K562 (cell line): ENCODE data around the gene POLR2C. TPM values are rescaled to one million over a fixed set of nuclear protein-coding genes. Genes with fewer than 3 reads are reported as not detected.

ENCODE experiments used
- GATAD2B ChIP-seq: fragments of 450-650 bp; IDR thresholded peaks from 2 replicates; pipeline ENCODE4 v1.6.1; 2017; ENCODE audit warnings: mild to moderate bottlenecking, borderline replicate concordance
- L3MBTL2 ChIP-seq: fragments of 450-650 bp; IDR thresholded peaks from 2 replicates; pipeline ENCODE4 v1.6.1; 2016; ENCODE audit warnings: mild to moderate bottlenecking, moderate library complexity
- MAFK ChIP-seq: IDR thresholded peaks from 2 replicates; pipeline ENCODE4 v1.6.1; 2011; ENCODE audit warnings: low read length, improper control_type of control experiment
- NRF1 ChIP-seq, 2 experiments: fragments of 450-650 bp; IDR thresholded peaks in 1 of 2; conservative IDR thresholded peaks in 1 of 2; 2 replicates each; pipeline ENCODE4 v1.6.1; 2014; ENCODE audit warnings: mild to moderate bottlenecking in 2 of 2
- RBFOX2 ChIP-seq: fragments of 200-400 bp; formaldehyde crosslinking; IDR thresholded peaks from 2 replicates; pipeline ENCODE4 v1.6.1; 2017; ENCODE audit warnings: low read depth, mild to moderate bottlenecking, low read length, moderate library complexity
- ZNF146 ChIP-seq: IDR thresholded peaks from one replicate; pipeline ENCODE4 v1.6.1; 2018; ENCODE audit warnings: missing compliant biosample characterization; ENCODE audit not compliant: unreplicated experiment
- ZNF263 ChIP-seq: sonication (generic); formaldehyde crosslinking; IDR thresholded peaks from 2 replicates; pipeline ENCODE4 v1.8.0; 2022; ENCODE audit warnings: mild to moderate bottlenecking, missing genetic modification reagents, borderline replicate concordance
- polyA plus RNA-seq, 8 experiments: library from polyadenylated mRNA; depleted of rRNA in 4 of 8; stranded (reverse) in 5 of 8; unstranded in 3 of 8; fragments of >200 nt; fragmentation: Nextera tagmentation in 2 of 8; fragmentation: Illumina TruSeq in 1 of 8; extraction: Ambion mirVana in 2 of 8; extraction: Trizol in 1 of 8; gene quantifications; 2 replicates each; pipeline versions ENCODE4 v1.2.1 to v1.2.3, GENCODE V29; 2011 to 2014; ENCODE audit warnings: inconsistent platforms in 1 of 8, missing spikeins in 1 of 8
- total RNA-seq, 7 experiments: library from RNA; depleted of rRNA in 6 of 7; stranded (reverse); fragments of >200 nt in 6 of 7; fragmentation: Illumina TruSeq in 2 of 7; extraction: Trizol in 2 of 7; gene quantifications; 2 replicates each; pipeline versions ENCODE4 v1.2.1 to v1.2.3, GENCODE V29; 2011 to 2021; ENCODE audit warnings: low replicate concordance in 1 of 7
- TF ChIP-seq, protein P1 (sequence below): fragments of 450-650 bp; IDR thresholded peaks from 2 replicates; pipeline ENCODE4 v1.7.1; 2018; ENCODE audit warnings: mild to moderate bottlenecking, low read depth; ENCODE audit not compliant: partially characterized antibody
- TF ChIP-seq, protein P2 (sequence below): conservative IDR thresholded peaks from 2 replicates; pipeline ENCODE4 v1.6.1; 2011; ENCODE audit warnings: low read depth, mild to moderate bottlenecking, low read length; ENCODE audit not compliant: control insufficient read depth
- TF ChIP-seq, protein P3 (sequence below): fragments of 250-450 bp; sonication (Bioruptor Pico); IDR thresholded peaks from 2 replicates; pipeline ENCODE4 v1.4.0; 2020; ENCODE audit warnings: mild to moderate bottlenecking
- TF ChIP-seq, protein P4 (sequence below): sonication (generic); formaldehyde crosslinking; IDR thresholded peaks from 2 replicates; pipeline ENCODE4 v1.8.0; 2022; ENCODE audit warnings: mild to moderate bottlenecking, missing genetic modification reagents

The POLR2C gene
- total and polyA plus RNA-seq, 9 of the 15 experiments (the other 6 are each of a cell fraction or from before 2014, with no cell fraction given), result 70.3 to 163 (median 92.3) TPM

DNA sequence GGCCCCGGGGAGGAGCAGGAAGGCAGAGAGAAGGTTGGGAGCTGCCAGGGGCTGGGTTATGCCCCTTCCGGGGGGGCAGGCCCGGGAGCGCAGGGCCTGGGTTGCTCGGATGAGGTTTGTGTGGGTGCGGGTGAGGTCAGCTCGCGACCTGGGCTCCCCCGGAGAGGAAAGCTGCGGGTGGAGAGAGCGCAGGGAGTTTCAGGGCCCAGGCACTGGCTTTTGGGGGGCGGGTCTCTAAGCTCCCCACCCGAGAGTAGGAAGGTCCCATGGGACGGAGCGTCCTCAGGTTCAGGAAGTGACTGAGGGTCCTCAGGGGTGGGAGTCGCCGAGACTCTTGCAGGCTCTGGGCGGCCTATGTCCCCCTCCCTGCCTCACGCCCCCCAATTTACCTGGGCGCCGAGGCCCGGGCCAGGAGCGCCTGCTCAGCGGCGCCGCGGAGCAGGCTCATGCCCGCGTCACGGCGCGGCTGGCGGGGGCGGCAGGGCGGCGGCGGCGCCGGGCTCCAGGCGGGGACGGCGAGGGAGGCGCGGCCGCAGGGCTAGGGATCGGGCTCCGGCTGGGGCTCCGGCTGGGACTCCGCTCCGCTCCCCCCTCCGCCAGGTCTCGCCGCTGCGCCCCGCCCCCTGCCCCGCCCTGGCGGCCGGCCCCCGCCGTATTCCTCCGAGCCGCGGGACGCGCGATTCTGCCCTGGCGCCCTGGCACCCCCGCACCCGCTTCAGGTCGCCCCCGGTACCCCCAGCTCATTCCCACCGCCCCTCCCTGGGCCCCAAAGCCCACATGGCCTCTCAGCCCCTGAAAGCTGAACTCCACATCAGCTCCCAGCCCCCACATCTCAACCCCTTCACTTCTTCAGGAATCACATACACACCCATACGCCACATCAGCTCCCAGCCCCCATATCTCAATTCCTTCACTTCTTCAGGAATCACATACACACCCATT, 23.7 kb downstream of the POLR2C start, which contains the start of gene DOK4 (continued):
- TF ChIP-seq, protein P1, sequence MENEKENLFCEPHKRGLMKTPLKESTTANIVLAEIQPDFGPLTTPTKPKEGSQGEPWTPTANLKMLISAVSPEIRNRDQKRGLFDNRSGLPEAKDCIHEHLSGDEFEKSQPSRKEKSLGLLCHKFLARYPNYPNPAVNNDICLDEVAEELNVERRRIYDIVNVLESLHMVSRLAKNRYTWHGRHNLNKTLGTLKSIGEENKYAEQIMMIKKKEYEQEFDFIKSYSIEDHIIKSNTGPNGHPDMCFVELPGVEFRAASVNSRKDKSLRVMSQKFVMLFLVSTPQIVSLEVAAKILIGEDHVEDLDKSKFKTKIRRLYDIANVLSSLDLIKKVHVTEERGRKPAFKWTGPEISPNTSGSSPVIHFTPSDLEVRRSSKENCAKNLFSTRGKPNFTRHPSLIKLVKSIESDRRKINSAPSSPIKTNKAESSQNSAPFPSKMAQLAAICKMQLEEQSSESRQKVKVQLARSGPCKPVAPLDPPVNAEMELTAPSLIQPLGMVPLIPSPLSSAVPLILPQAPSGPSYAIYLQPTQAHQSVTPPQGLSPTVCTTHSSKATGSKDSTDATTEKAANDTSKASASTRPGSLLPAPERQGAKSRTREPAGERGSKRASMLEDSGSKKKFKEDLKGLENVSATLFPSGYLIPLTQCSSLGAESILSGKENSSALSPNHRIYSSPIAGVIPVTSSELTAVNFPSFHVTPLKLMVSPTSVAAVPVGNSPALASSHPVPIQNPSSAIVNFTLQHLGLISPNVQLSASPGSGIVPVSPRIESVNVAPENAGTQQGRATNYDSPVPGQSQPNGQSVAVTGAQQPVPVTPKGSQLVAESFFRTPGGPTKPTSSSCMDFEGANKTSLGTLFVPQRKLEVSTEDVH, result no peak
- TF ChIP-seq, protein P2, sequence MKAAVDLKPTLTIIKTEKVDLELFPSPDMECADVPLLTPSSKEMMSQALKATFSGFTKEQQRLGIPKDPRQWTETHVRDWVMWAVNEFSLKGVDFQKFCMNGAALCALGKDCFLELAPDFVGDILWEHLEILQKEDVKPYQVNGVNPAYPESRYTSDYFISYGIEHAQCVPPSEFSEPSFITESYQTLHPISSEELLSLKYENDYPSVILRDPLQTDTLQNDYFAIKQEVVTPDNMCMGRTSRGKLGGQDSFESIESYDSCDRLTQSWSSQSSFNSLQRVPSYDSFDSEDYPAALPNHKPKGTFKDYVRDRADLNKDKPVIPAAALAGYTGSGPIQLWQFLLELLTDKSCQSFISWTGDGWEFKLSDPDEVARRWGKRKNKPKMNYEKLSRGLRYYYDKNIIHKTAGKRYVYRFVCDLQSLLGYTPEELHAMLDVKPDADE, result 0 out of 2 replicates have a peak, but pooled peaks have one; percentile 35
- peak; percentile 50; the same call in 1 of the 2 replicates for TF ChIP-seq ZNF263
- TF ChIP-seq, protein P3, sequence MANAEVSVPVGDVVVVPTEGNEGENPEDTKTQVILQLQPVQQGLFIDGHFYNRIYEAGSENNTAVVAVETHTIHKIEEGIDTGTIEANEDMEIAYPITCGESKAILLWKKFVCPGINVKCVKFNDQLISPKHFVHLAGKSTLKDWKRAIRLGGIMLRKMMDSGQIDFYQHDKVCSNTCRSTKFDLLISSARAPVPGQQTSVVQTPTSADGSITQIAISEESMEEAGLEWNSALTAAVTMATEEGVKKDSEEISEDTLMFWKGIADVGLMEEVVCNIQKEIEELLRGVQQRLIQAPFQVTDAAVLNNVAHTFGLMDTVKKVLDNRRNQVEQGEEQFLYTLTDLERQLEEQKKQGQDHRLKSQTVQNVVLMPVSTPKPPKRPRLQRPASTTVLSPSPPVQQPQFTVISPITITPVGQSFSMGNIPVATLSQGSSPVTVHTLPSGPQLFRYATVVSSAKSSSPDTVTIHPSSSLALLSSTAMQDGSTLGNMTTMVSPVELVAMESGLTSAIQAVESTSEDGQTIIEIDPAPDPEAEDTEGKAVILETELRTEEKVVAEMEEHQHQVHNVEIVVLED (CRISPR knock-in tag), result peak; percentile 32; the same call in 1 of the 2 replicates
- TF ChIP-seq NRF1 (conservative IDR thresholded peaks at IDR 0.05 in 1 of 2, IDR thresholded peaks at IDR 0.05 in 1 of 2), result peak; percentile 38 to 66; a peak in 3 of 4 replicates
- no peak for TF ChIP-seq MAFK
- 0 out of 2 replicates have a peak, but pooled peaks have one; percentile 38 for TF ChIP-seq RBFOX2
- TF ChIP-seq, protein P4, sequence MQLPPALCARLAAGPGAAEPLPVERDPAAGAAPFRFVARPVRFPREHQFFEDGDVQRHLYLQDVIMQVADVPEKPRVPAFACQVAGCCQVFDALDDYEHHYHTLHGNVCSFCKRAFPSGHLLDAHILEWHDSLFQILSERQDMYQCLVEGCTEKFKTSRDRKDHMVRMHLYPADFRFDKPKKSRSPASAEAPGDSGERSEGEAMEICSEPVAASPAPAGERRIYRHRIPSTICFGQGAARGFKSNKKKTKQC (CRISPR knock-in tag), result 0 out of 2 replicates have a peak, but pooled peaks have one; percentile 58
- TF ChIP-seq GATAD2B, result peak; percentile 91
- TF ChIP-seq L3MBTL2, result peak; percentile 33; the same call in 1 of the 2 replicates
- no peak for TF ChIP-seq ZNF146 (CRISPR knock-in tag)
